ENCODE data around the gene SPOPL.

The SPOPL gene

GRCh38 chr2:138609446-138609845, 107.9 kb downstream of the SPOPL start:
- no peak for DNase-seq

- no peak for DNase-seq
Measured at GRCh38 chr2:138610201-138610953, 108.8 kb downstream of the SPOPL start.

GRCh38 chr2:138615257-138615656, 113.7 kb downstream of the SPOPL start:
- no peak for DNase-seq

- no peak for DNase-seq
Measured at GRCh38 chr2:138617026-138617425, 115.5 kb downstream of the SPOPL start.

- DNase-seq, result no peak
Measured at GRCh38 chr2:138618971-138619370, 117.4 kb downstream of the SPOPL start.

- DNase-seq, result no peak
Measured at GRCh38 chr2:138620431-138620830, 118.9 kb downstream of the SPOPL start.

GRCh38 chr2:138621139-138621538, 119.6 kb downstream of the SPOPL start:
- DNase-seq, result no peak

GRCh38 chr2:138622613-138623012, 121.0 kb downstream of the SPOPL start:
- no peak for DNase-seq

Data from CD4-positive, alpha-beta T cell treated with Interleukin-4 for 1 hour (primary cell).